EL (cell line): Measurements from ENCODE around the gene MAVS.
A peak's percentile ranks its signal among the peaks of the same experiment; 100 is the strongest.
"Not testable (repeated sequence)": the region's sequence is repeated elsewhere in the genome, so short reads cannot be mapped to it uniquely, and the experiment has no call there.

Experiments used
- DNase-seq: peaks from one replicate; pipeline ENCODE4 v3.0.0-alpha.2; 2016

The MAVS gene

GRCh38 chr20:3857405-3857804 is 10.8 kb downstream of the MAVS start:
- no peak for DNase-seq

DNA sequence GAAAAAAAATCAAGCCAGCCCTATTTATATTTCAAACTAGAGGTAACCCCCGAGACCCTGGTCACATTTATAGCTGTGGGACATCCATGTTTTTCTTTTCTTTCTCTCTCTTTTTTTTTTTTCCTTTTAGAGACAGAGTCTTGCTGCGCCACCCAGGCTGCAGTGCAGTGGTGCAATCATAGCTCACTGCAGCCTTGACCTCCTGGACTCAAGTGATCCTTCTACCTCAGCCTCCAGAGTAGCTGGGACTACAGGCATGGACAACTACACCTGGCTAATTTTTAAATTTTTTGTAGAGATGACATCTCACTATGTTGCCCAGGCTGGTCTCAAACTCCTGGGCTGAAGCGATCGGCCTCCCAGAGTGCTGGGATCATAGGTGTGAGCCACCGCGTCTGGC is 12.1 kb downstream of the MAVS start:
- DNase-seq, result no peak

- DNase-seq, result no peak
Measured at GRCh38 chr20:3861191-3861590, 14.6 kb downstream of the MAVS start.

GRCh38 chr20:3862333-3862732 is 15.7 kb downstream of the MAVS start:
- DNase-seq, result no peak

- DNase-seq, result no peak
Measured at GRCh38 chr20:3863317-3863716, 16.7 kb downstream of the MAVS start.

DNA sequence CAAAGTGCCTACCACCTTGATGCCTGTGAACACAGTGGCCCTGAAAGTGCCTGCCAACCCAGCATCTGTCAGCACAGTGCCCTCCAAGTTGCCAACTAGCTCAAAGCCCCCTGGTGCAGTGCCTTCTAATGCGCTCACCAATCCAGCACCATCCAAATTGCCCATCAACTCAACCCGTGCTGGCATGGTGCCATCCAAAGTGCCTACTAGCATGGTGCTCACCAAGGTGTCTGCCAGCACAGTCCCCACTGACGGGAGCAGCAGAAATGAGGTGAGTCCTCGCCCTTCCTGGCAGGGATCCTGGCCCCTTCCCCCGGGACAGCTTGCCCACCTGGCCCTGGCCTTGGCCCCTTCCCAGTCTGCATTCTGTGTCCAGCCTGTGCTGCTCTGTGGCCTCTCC is 17.9 kb downstream of the MAVS start:
- no peak for DNase-seq

DNA sequence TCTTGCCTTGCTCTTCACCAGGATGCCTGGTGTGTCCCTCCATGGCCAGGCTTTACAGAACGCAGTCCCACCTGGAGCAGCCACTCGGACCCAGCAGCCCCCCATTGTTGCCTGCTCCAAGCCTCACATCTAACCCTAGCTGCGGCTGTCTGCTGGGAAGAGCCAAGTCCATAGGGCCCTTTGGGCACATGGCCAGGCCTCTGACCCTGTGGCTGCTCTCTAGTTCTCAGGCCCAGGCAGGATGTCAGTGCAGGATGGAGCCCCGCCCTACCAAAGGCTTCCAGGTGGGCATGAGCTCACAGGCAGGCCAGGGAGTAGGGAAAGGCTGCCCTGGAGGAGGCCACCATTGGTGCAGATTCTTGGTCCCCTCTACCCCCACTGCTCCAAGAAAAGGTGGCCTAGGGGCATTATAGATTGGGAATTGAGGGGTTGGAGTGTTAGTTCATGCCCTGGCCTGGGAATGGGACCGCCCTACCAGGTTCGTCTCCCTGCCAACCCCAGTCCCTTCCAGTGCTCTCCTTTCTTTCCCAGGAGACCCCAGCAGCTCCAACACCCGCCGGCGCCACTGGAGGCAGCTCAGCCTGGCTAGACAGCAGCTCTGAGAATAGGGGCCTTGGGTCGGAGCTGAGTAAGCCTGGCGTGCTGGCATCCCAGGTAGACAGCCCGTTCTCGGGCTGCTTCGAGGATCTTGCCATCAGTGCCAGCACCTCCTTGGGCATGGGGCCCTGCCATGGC is 18.7 kb downstream of the MAVS start:
- no peak for DNase-seq

DNA sequence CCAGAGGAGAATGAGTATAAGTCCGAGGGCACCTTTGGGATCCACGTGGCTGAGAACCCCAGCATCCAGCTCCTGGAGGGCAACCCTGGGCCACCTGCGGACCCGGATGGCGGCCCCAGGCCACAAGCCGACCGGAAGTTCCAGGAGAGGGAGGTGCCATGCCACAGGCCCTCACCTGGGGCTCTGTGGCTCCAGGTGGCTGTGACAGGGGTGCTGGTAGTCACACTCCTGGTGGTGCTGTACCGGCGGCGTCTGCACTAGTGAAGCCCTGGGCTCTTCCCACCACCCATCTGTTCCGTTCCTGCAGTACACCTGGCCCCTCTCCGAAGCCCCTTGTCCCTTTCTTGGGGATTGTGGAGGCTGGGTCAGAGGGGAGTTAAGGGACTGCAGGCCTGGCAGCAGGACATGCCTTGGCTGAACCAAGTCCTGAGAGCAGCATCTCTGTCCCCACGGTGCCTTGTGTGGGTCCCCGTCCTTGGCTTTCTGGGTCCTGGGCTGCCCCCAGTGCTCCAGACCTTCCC is 19.3 kb downstream of the MAVS start:
- no peak for DNase-seq

DNA sequence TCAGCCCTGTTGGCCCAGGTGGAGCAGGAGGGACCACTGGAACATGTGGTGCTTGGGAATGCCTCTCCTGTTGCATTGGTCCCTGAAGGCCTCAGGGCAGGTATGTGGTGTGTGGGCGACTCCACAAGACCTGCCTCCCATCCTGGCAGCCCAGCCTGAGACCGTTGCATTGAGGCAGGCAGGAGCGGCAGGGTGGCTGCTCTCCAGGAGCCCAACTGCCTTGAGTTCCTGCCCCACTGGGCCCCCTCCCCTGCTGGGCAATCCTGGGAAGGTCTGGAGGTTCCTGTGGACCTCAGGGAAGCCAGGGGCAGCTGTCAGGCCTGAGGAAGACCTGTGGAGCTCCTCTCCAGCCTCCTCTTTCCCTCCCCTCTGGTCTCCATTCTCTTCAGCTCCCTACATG is 19.8 kb downstream of the MAVS start:
- no peak for DNase-seq

DNA sequence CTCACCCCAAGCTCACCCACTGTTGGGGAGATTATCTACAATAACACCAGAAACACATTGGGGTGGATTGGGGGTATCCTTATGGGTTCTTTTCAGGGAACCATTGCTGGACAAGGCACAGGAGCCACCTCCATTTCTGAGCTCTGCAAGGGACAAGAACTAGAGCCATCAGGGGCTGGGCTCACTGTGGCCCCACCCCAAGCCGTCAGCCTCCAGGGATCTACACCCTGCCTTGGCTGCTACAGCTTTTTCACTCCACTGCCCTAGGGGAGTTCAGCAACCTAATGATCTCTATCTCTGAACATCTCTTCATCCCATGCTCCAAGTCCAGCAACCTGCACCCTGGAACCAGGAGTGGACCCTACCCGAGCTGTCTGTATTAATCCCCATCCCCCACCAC is 21.2 kb downstream of the MAVS start:
- no peak for DNase-seq

GRCh38 chr20:3869839-3870634 is 23.4 kb downstream of the MAVS start:
- no peak for DNase-seq

DNA sequence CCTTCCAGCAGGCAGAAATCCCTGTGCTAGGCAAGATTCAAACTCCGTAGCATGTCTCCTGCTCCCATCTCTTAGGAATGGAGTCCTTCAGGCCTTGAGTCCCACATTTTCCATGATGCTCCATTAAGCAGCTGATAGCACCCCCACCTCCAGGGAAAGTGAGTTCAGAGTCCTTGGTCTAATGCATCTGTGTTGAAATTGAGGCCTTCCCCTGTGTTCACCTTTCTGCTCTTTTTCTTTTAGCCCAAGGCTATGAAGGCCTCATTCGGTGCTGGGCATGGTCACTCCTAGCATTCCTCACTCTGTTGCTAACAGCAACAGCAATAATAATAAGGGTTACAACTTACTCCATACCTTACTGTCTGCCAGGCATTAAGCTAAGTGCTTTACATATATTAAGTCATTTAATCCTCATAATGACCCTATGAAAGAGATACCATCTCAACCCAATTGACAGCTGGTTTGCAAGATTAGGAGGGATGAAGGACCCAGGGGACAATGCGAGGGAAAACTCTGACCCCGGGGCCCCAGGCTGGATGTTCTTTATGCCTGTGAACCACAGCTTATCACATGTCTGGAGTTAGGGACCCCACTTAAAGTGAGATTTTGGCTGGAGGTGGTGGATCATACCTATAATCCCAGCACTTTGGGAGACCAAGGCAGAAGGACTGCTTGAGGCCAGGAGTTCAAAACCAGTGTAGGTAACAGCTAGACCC is 25.1 kb downstream of the MAVS start:
- peak; percentile 35 for DNase-seq

DNA sequence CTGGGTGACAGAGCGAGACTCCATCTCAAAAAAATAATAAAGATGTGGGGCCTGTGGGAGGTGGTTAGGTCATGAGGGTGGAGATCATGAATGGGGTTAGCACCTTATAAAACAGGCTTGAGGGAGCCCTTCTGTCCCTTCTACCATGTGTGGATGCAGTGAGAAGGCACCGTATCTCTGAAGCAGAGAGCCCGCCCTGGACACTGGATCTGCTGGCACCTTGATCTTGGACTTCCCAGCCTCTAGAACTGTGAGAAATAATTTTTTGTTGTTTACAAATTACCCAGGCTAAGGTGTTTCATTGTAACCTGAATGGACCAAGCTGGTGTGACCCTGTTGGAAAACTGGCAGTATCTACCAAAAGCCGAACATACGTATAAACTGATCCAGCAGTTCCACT is 26.9 kb downstream of the MAVS start:
- DNase-seq, result no peak

DNA sequence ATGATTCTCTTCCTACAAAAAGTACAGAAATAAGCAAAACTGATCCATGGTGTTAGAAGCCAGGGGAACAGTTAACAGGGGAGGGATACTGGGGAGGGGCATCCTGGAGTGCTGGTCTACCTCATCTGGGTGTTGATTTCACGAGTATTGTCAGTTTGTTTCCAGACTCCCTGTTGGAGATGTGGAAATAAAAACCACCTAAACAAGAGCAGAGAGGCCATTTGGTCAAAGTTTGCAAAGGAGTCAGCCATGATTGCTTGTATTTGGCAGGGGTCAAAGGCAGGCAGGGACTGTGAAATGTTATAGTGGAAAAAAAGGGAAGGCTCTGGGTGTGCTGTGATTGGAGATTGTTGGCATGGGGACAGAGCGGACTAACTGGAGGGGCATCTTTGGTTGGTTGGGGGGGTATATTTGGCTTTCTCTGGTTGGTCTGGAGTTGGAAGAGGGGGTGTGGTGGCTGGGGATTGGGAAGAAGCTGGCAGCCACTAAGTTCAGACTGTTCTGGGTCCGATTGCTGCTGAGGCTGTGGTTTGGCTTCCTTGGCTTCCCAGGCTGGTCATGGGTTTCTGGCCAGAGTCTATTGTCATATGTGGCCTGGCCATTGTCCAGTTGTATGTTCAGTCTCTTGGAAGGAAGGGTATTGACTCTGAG is 27.7 kb downstream of the MAVS start:
- DNase-seq, result no peak

- no peak for DNase-seq
Measured at GRCh38 chr20:3875378-3875974, 28.8 kb downstream of the MAVS start.

DNA sequence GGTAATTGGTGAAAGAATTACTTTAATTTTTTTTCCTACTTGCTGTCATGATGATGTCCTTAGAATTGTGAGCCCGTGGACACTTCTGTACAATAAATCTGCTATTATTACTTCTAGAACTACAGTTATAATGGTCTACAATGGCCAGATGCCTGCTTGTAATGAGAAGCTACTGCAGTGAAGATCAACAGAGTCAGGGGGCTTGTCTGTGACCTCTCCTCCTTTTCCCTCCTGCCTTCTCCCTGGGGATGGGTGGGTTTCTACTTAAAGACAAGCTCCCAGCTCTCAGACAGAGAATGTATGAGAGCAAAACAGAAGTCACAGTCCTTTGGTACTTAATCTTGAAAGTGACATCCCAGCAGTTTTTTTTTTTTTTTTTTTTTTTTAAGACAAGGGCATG is 29.4 kb downstream of the MAVS start:
- DNase-seq, result no peak

- DNase-seq, result no peak
Measured at GRCh38 chr20:3876676-3877075, 30.0 kb downstream of the MAVS start.

DNA sequence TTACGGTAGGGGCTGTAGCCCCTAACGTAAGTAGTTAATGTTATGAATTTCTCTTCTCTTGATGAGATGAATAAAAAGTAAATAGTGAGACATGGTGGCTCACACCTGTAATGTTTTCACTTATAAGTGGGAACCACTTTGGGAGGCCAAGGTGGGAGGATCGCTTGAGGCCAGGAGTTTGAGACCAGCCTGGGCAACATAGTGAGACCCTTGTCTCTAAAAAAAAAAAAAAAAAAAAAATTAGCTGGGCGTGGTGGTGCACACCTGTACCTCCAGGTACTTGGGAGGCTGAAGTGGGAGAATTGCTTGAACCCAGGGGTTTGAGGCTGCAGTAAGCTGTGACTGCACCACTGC is 32.3 kb downstream of the MAVS start:
- DNase-seq, result not testable (repeated sequence)

- DNase-seq, result no peak
Measured at GRCh38 chr20:3885715-3886114, 39.1 kb downstream of the MAVS start.

DNA sequence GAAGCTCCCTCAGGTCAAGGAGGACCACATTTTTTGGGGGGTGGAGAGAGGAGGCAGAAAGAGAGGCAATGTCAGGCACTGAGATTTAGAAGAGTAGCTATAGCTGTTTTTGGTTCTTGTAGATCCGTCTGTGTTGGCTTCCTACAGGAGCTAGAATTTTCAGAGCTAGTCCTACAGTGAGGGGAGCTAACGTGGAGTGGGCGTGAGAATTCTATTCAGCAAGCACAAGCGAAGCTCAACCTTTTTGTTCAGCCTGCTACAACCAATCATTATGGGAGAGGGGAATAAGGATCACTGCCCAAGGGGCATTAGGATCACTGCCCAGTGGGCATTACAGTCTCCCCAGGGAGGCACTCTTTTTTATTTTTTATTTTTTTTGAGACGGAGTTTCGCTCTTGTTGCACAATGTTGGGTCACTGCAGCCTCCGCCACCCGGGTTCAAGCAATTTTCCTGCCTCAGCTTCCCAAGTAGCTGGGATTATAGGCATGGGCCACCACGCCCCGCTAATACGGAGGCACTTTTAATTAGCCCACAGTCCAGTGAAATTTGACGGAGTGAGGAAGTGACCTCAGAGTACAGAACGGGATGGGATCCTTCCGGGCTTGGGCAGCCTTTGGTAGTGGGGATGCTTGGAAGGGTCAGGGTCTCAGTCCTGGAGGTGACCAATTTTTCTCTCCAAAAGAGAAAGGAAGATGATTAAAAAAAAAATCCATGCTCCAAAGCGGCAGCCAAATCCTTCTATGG is 41.4 kb downstream of the MAVS start:
- peak; percentile 62 for DNase-seq

- peak; percentile 100 for DNase-seq
Measured at GRCh38 chr20:3888622-3889488, 42.2 kb downstream of the MAVS start, which contains the start of gene PANK2. TSS of gene PANK2 (plus strand) at chr20:3889387.
